B cell (primary cell): ENCODE data around the gene FEM1B. TPM values are rescaled to one million over a fixed set of nuclear protein-coding genes. Genes with fewer than 3 reads are reported as not detected.

Experiments used
- ATAC-seq: fragments of 200-7000 bp; cut with Tn5 transposase; one replicate; pipeline ENCODE4 v1.10.0; 2021; ENCODE audit warnings: low read depth, mild to moderate bottlenecking, moderate number of reproducible peaks, moderate library complexity
- CTCF ChIA-PET: fragments of 350-600 bp; sonication (Branson Sonifier 250); formaldehyde crosslinking; loops from one replicate; lab custom pipeline; 2021; ENCODE audit warnings: antibody characterized with exemption, inconsistent platforms; lab: Charles Lee
- POLR2A ChIA-PET: fragments of 350-600 bp; sonication (Branson Sonifier 250); formaldehyde crosslinking; loops from one replicate; lab custom pipeline; 2021; ENCODE audit warnings: antibody characterized with exemption; lab: Charles Lee
- DNase-seq: peaks from one replicate; pipeline ENCODE4 v3.0.0; 2013
- H2AFZ ChIP-seq: 2 replicates; pipeline ENCODE4 v1.6.1; 2012; ENCODE audit warnings: mild to moderate bottlenecking, low read depth, low read length; ENCODE audit not compliant: insufficient read depth, poor library complexity, severe bottlenecking
- H3K27ac ChIP-seq, 2 donors: 1 replicate in 1 of 2; 2 replicates in 1 of 2; pipeline ENCODE4 v1.5.1; 2012 to 2013; ENCODE audit warnings: low read length in 2 of 2, mild to moderate bottlenecking in 2 of 2, moderate library complexity in 1 of 2
- H3K27me3 ChIP-seq, 4 experiments: fragments of 200-600 bp in 1 of 4; sonication (generic) in 1 of 4; replicated peaks in 1 of 4; 1 replicate in 2 of 4; 2 replicates in 2 of 4; pipeline versions ENCODE4 v1.6.1 to v1.7.0; 2013 to 2016; ENCODE audit warnings: low read length in 3 of 4, mild to moderate bottlenecking in 2 of 4, mixed read lengths in 1 of 4, moderate library complexity in 1 of 4; ENCODE audit not compliant: insufficient read depth in 4 of 4, control insufficient read depth in 3 of 4; ENCODE audit errors: control extremely low read depth in 1 of 4
- H3K36me3 ChIP-seq, 2 experiments: replicated peaks in 1 of 2; 1 replicate in 1 of 2; 2 replicates in 1 of 2; pipeline versions ENCODE4 v1.6.1 to v1.7.1; 2013; ENCODE audit warnings: low read length in 1 of 2; ENCODE audit not compliant: insufficient read depth in 2 of 2, control insufficient read depth in 1 of 2; ENCODE audit errors: control extremely low read depth in 1 of 2, extremely low read depth in 1 of 2
- H3K4me1 ChIP-seq, 2 donors: fragments of 200-600 bp in 1 of 2; sonication (generic) in 1 of 2; 1 replicate in 1 of 2; 2 replicates in 1 of 2; pipeline versions ENCODE4 v1.5.1 to v1.6.1; 2013 to 2017; ENCODE audit warnings: low read length in 2 of 2; ENCODE audit not compliant: control insufficient read depth in 2 of 2, insufficient read depth in 2 of 2
- H3K4me2 ChIP-seq: replicated peaks from 2 replicates; pipeline ENCODE3; 2012; ENCODE audit warnings: mild to moderate bottlenecking, low read depth, low read length; ENCODE audit not compliant: poor library complexity, severe bottlenecking
- H3K4me3 ChIP-seq, 5 experiments: fragments of 200-600 bp in 1 of 5; sonication (generic) in 1 of 5; 1 replicate in 3 of 5; 2 replicates in 2 of 5; pipeline versions ENCODE4 v1.5.1 to v1.7.0; 2011 to 2016; ENCODE audit warnings: low read length in 4 of 5, mild to moderate bottlenecking in 4 of 5, low read depth in 2 of 5, control low read depth in 1 of 5, moderate library complexity in 1 of 5; ENCODE audit not compliant: insufficient read depth in 1 of 5; ENCODE audit errors: control extremely low read depth in 1 of 5, extremely low read depth in 1 of 5
- H3K79me2 ChIP-seq: fragments of 200-600 bp; sonication (generic); one replicate; pipeline ENCODE4 v1.6.0; 2016; ENCODE audit warnings: low read length; ENCODE audit not compliant: control insufficient read depth, insufficient read depth
- H3K9ac ChIP-seq: fragments of 200-600 bp; sonication (generic); 2 replicates; pipeline ENCODE4 v1.6.1; 2017; ENCODE audit warnings: mild to moderate bottlenecking, low read length, moderate library complexity
- H3K9me3 ChIP-seq, 3 donors: one replicate each; pipeline versions ENCODE4 v1.6.1 to v1.7.1; 2013; ENCODE audit warnings: low read length in 2 of 3; ENCODE audit not compliant: control insufficient read depth in 2 of 3, insufficient read depth in 1 of 3; ENCODE audit errors: control extremely low read depth in 1 of 3
- H4K20me1 ChIP-seq: 2 replicates; pipeline ENCODE4 v1.6.0; 2012; ENCODE audit warnings: mild to moderate bottlenecking, low read length; ENCODE audit not compliant: insufficient read depth, control insufficient read depth, poor library complexity, severe bottlenecking
- H3K27ac Mint-ChIP-seq: one replicate; pipeline ENCODE4 v1.8.0; 2021; ENCODE audit warnings: mixed read lengths
- H3K27me3 Mint-ChIP-seq: one replicate; pipeline ENCODE4 v1.8.0; 2021; ENCODE audit warnings: mixed read lengths
- H3K4me1 Mint-ChIP-seq: one replicate; pipeline ENCODE4 v1.8.0; 2021; ENCODE audit warnings: mixed read lengths
- H3K4me3 Mint-ChIP-seq: one replicate; pipeline ENCODE4 v1.8.0; 2021; ENCODE audit warnings: mixed read lengths
- H3K9me3 Mint-ChIP-seq: one replicate; pipeline ENCODE4 v1.8.0; 2022; ENCODE audit warnings: mixed read lengths; ENCODE audit not compliant: insufficient read depth
- CTCF ChIP-seq: fragments of 200-600 bp; IDR thresholded peaks from one replicate; pipeline ENCODE4 v1.8.0; 2022; ENCODE audit warnings: antibody characterized with exemption, mild to moderate bottlenecking
- EZH2 ChIP-seq: IDR thresholded peaks from 2 replicates; pipeline ENCODE4 v1.6.1; 2012; ENCODE audit warnings: borderline replicate concordance, low read depth, mild to moderate bottlenecking, moderate library complexity, low read length; ENCODE audit not compliant: insufficient read depth, poor library complexity, severe bottlenecking
- WGBS: methylation state at CpG from one replicate; pipeline ENCODE4 v1.1.5; 2013; ENCODE audit warnings: missing lambda C conversion rate; ENCODE audit not compliant: insufficient coverage; 5-methylcytosine and 5-hydroxymethylcytosine counted together
- intact Hi-C: fragments of 100-400 bp; cut with micrococcal nuclease; formaldehyde crosslinking; loops from one replicate; pipeline ENCODE4 v1.10.0; 2022
- polyA plus RNA-seq: library from polyadenylated mRNA; depleted of rRNA; stranded (reverse); fragments of >200 nt; gene quantifications from 2 replicates; pipeline ENCODE4 v1.2.3, GENCODE V29; 2012
- total RNA-seq, 2 donors: library from RNA; stranded (reverse); fragments of 120-200 nt in 1 of 2; gene quantifications; 1 replicate in 1 of 2; 2 replicates in 1 of 2; pipeline versions ENCODE4 v1.2.3 to v1.2.4, GENCODE V29; 2013 to 2022

FEM1B gene
- total and polyA plus RNA-seq, 2 donors (not counting 1 experiment from before 2014, with no cell fraction given) = 13.8 to 52.4 TPM

GRCh38 chr15:68337826-68338225, 60.3 kb downstream of the FEM1B start:
- Histone ChIP-seq H3K9ac (no peak overlapping the region), H3K27ac (no peak overlapping the region), H3K4me1 (no peaks in the 10 kb centered on the region), H3K4me3 (no peak overlapping the region), H3K4me2 (no peak overlapping the region), H2AFZ (no peak overlapping the region), H3K36me3 (no peaks in the 10 kb centered on the region), H3K27me3 (peaks cover 0 to 5% (median 0%) of the 10 kb centered on the region in 4 experiments), H4K20me1 (no peaks in the 10 kb centered on the region), H3K9me3 (no peaks in the 10 kb centered on the region), H3K79me2 (no peaks in the 10 kb centered on the region)
- H3K4me3 Mint-ChIP-seq = no peak overlapping the region
- intact Hi-C loops = no loop called here
- TF ChIP-seq EZH2 = no peak
- TF ChIP-seq CTCF = no peak
- CTCF ChIA-PET = no interaction called here
- ATAC-seq (no peak), DNase-seq (no peak)
- H3K4me1 Mint-ChIP-seq = no peaks in the 10 kb centered on the region
- POLR2A ChIA-PET = interaction anchor here (0.6 kb wide), 1 partner anchor 97 kb away, joined by 3 read pairs; no protein-coding TSS in a partner anchor
- H3K27ac Mint-ChIP-seq = no peak overlapping the region
- no peaks in the 10 kb centered on the region for H3K9me3 Mint-ChIP-seq
- H3K27me3 Mint-ChIP-seq = peaks cover 12% of the 10 kb centered on the region
- 33% methylated on average over 6 of the region's 6 CpGs for WGBS

- ATAC-seq = no peak
- intact Hi-C loops = no loop called here
Measured at GRCh38 chr15:68339481-68339880, 61.9 kb downstream of the FEM1B start.

More at GRCh38 chr15:68339481-68339880, 61.9 kb downstream of the FEM1B start:
- Histone ChIP-seq H2AFZ (no peak overlapping the region), H4K20me1 (no peaks in the 10 kb centered on the region), H3K9ac (no peak overlapping the region), H3K27me3 (no peaks in the 10 kb centered on the region), H3K4me1 (no peaks in the 10 kb centered on the region), H3K79me2 (no peaks in the 10 kb centered on the region), H3K36me3 (no peaks in the 10 kb centered on the region), H3K9me3 (no peaks in the 10 kb centered on the region), H3K27ac (no peak overlapping the region), H3K4me2 (no peak overlapping the region), H3K4me3 (no peak overlapping the region)
- WGBS = 96% methylated on average over 9 of the region's 10 CpGs
- H3K4me1 Mint-ChIP-seq = no peaks in the 10 kb centered on the region
- no peak overlapping the region for H3K27ac Mint-ChIP-seq
- H3K4me3 Mint-ChIP-seq = no peak overlapping the region
- no peaks in the 10 kb centered on the region for H3K9me3 Mint-ChIP-seq
- no peak for TF ChIP-seq EZH2
- TF ChIP-seq CTCF = no peak
- CTCF ChIA-PET = no interaction called here
- POLR2A ChIA-PET = no interaction called here
- no peak for DNase-seq
- H3K27me3 Mint-ChIP-seq = peaks cover 5% of the 10 kb centered on the region
